Measurements from ENCODE around the gene ALDH1L1. TPM values are rescaled to one million over a fixed set of nuclear protein-coding genes. Genes with fewer than 3 reads are reported as not detected.

ALDH1L1 gene
- total and polyA plus RNA-seq, 2 of the 8 experiments (the other 6 are each of a cell fraction or from before 2014, with no cell fraction given) = 0.98 to 1.6 TPM

DNA sequence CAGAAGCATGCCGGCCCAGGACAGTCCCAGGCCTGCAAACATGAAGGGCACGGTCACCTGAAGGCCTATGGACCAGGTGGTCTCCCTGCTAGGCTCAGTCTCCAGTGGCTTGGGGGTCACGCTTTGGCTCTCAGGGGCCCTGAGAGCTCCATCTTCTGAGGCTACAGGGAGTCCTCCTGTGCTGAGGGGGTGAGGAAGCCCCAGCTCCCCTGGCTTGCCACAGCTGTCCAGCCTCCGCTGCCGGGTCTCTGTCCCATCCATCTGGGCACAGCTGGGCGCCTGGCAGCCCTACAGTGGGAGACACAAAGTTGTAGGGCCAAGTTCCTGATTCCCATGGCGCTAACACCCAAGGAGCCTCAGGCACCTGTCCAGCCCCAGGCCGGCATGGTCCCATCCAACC, 112.4 kb downstream of the ALDH1L1 start:
- DNase-seq (ENCODE audit: low read depth in 1 of 2, low spot score in 2 of 2) (no peak), FAIRE-seq (no peak)
- Histone ChIP-seq H3K18ac (ENCODE audit: extremely low read depth, low read length) (no peak overlapping the region), H3K4me2 (ENCODE audit: insufficient read depth in 1 of 2, low read depth in 2 of 2, low read length in 2 of 2) (no peak overlapping the region), H4K8ac (ENCODE audit: extremely low read depth, insufficient read depth, low read length) (no peak overlapping the region), H3K79me2 (ENCODE audit: control insufficient read depth in 1 of 2, insufficient read depth in 2 of 2, low read length in 2 of 2) (no peaks in the 10 kb centered on the region), H2BK120ac (replicated peaks; ENCODE audit: low read depth, low read length) (no peak overlapping the region), H3K9ac (replicated peaks in 1 of 4; ENCODE audit: extremely low read depth in 1 of 4, low read depth in 3 of 4, low read length in 3 of 4) (no peak overlapping the region), H2AFZ (ENCODE audit: low read length) (no peak overlapping the region), H2BK20ac (ENCODE audit: low read length) (no peak overlapping the region), H2AK5ac (ENCODE audit: low read depth, low read length) (no peak overlapping the region), H3K36me3 (ENCODE audit: control insufficient read depth in 2 of 4, insufficient read depth in 4 of 4, low read length in 3 of 4) (no peaks in the 10 kb centered on the region), H2BK15ac (ENCODE audit: low read length) (no peak overlapping the region), H4K5ac (ENCODE audit: insufficient read length, low read depth, low read length) (no peak overlapping the region), H3K27me3 (replicated peaks in 1 of 4; ENCODE audit: control insufficient read depth in 3 of 4, extremely low read depth in 1 of 4, insufficient read depth in 3 of 4, low read length in 3 of 4) (no peaks in the 10 kb centered on the region), H3K14ac (ENCODE audit: insufficient read length) (no peak overlapping the region), H2BK12ac (ENCODE audit: low read depth, low read length) (no peak overlapping the region), H4K20me1 (replicated peaks in 1 of 2; ENCODE audit: control insufficient read depth in 1 of 2, insufficient read depth in 2 of 2, low read length in 2 of 2) (peaks cover 0 to 2% of the 10 kb centered on the region in 2 experiments), H3K23me2 (ENCODE audit: low read depth, low read length) (no peaks in the 10 kb centered on the region), H3K27ac (ENCODE audit: low read depth, low read length) (no peak overlapping the region), H2BK5ac (ENCODE audit: low read depth, low read length) (no peak overlapping the region), H4K91ac (replicated peaks; ENCODE audit: insufficient read length, low read length) (no peak overlapping the region), H3K4me3 (ENCODE audit: extremely low read depth in 1 of 4, insufficient read depth in 2 of 4, low read depth in 3 of 4, low read length in 4 of 4) (no peak overlapping the region), H3K9me3 (ENCODE audit: insufficient read depth in 2 of 2, low read depth in 1 of 2, low read length in 1 of 2) (no peaks in the 10 kb centered on the region), H3K4me1 (replicated peaks in 1 of 4; ENCODE audit: control insufficient read depth in 3 of 4, insufficient read depth in 4 of 4, low read length in 3 of 4) (no peaks in the 10 kb centered on the region), H3K23ac (ENCODE audit: insufficient read length) (no peak overlapping the region), H3K79me1 (ENCODE audit: low read depth, low read length) (no peaks in the 10 kb centered on the region; the same call in 1 of the 2 replicates), H3K4ac (replicated peaks; ENCODE audit: insufficient read length, low read depth, low read length) (no peak overlapping the region), H3K56ac (replicated peaks; ENCODE audit: insufficient read length, low read depth, low read length) (no peak overlapping the region)
- ChIA-PET CTCF (ENCODE audit: partially characterized antibody) (interaction anchor here (0.9 to 1.3 kb wide), 4 partner anchors 11 to 66 kb away, joined by 3 read pairs; no protein-coding TSS in a partner anchor), POLR2A (ENCODE audit: partially characterized antibody) (no interaction called here)
- whole genome bisulfite sequencing, 2 experiments (ENCODE audit: extremely low coverage in 1 of 2, insufficient coverage in 1 of 2, insufficient read length in 1 of 2, insufficient replicate concordance in 2 of 2, low coverage in 1 of 2, low lambda C conversion rate in 2 of 2, missing lambda C conversion rate in 1 of 2) = 93% methylated on average over 6 of the region's 8 CpGs; no CpG with 5 or more reads in 1 of the 2 experiments
- TF ChIP-seq RAD21 (IDR thresholded peaks at IDR 0.05 in 1 of 2, conservative IDR thresholded peaks at IDR 0.05 in 1 of 2; ENCODE audit: low read depth in 2 of 2, low read length in 2 of 2) (no peak), POLR2AphosphoS5 (IDR thresholded peaks at IDR 0.05; ENCODE audit: low read depth, low read length) (no peak), SRF (IDR thresholded peaks at IDR 0.05; ENCODE audit: low read depth, low read length) (no peak)
